ENCODE results near the gene LRRK1.
A peak's percentile ranks its signal among the peaks of the same experiment; 100 is the strongest.

The LRRK1 gene

GRCh38 chr15:100981086-100981485, 61.9 kb downstream of the LRRK1 start:
- no peak for DNase-seq

GRCh38 chr15:100983221-100983620, 64.1 kb downstream of the LRRK1 start:
- no peak for DNase-seq

- no peak for DNase-seq
Measured at GRCh38 chr15:100985401-100985800, 66.2 kb downstream of the LRRK1 start.

GRCh38 chr15:100986158-100986896, 67.2 kb downstream of the LRRK1 start:
- no peak for DNase-seq

GRCh38 chr15:100987143-100987542, 68.0 kb downstream of the LRRK1 start:
- no peak for DNase-seq

- no peak for DNase-seq
Measured at GRCh38 chr15:100988297-100988696, 69.1 kb downstream of the LRRK1 start.

GRCh38 chr15:100988857-100989256, 69.7 kb downstream of the LRRK1 start:
- DNase-seq = no peak

- no peak for DNase-seq
Measured at GRCh38 chr15:100994597-100995446, 75.7 kb downstream of the LRRK1 start.

GRCh38 chr15:100995471-100996430, 76.6 kb downstream of the LRRK1 start:
- DNase-seq = no peak

- no peak for DNase-seq
Measured at GRCh38 chr15:100997442-100997841, 78.3 kb downstream of the LRRK1 start.

- DNase-seq = no peak
Measured at GRCh38 chr15:100998630-100999029, 79.5 kb downstream of the LRRK1 start.

GRCh38 chr15:100999369-100999768, 80.2 kb downstream of the LRRK1 start:
- DNase-seq = no peak

GRCh38 chr15:101000271-101000681, 81.1 kb downstream of the LRRK1 start:
- DNase-seq = no peak

- DNase-seq = no peak
Measured at GRCh38 chr15:101001056-101001455, 81.9 kb downstream of the LRRK1 start.

GRCh38 chr15:101001796-101002195, 82.6 kb downstream of the LRRK1 start:
- no peak for DNase-seq

GRCh38 chr15:101003081-101003480, 83.9 kb downstream of the LRRK1 start:
- DNase-seq = no peak

- no peak for DNase-seq
Measured at GRCh38 chr15:101003706-101004105, 84.5 kb downstream of the LRRK1 start.

- DNase-seq = no peak
Measured at GRCh38 chr15:101004500-101004899, 85.3 kb downstream of the LRRK1 start.

GRCh38 chr15:101004986-101005747, 86.0 kb downstream of the LRRK1 start:
- DNase-seq = no peak

GRCh38 chr15:101006931-101007691, 88.0 kb downstream of the LRRK1 start:
- peak; percentile 26 for DNase-seq
